HL-60 (cell line): ENCODE results near the gene CSGALNACT2.

ENCODE experiments used
- DNase-seq, 2 experiments: peaks; one replicate each; pipeline ENCODE4 v3.0.0-alpha.2; 2010 to 2020; ENCODE audit warnings: low read depth in 1 of 2, low spot score in 1 of 2
- H3K27ac ChIP-seq: fragments of 250-450 bp; sonication (Bioruptor Pico); replicated peaks from 2 replicates; pipeline ENCODE4 v1.5.1; 2020; ENCODE audit warnings: mild to moderate bottlenecking, moderate library complexity
- H3K27me3 ChIP-seq: fragments of 250-450 bp; sonication (Bioruptor Pico); 2 replicates; pipeline ENCODE4 v1.5.1; 2021; ENCODE audit warnings: mild to moderate bottlenecking, moderate library complexity; ENCODE audit not compliant: insufficient read depth, poor library complexity, severe bottlenecking
- H3K4me3 ChIP-seq: replicated peaks from 2 replicates; pipeline ENCODE4 v1.5.1; 2011; ENCODE audit warnings: mild to moderate bottlenecking, control low read depth, low read length; ENCODE audit not compliant: insufficient read depth
- GABPA ChIP-seq: IDR thresholded peaks from 2 replicates; pipeline ENCODE4 v1.6.1; 2012; ENCODE audit warnings: low read depth
- POLR2AphosphoS5 ChIP-seq: IDR thresholded peaks from 2 replicates; pipeline ENCODE4 v1.6.1; 2012; ENCODE audit warnings: low read depth
- SPI1 ChIP-seq: IDR thresholded peaks from 2 replicates; pipeline ENCODE4 v1.6.1; 2012; ENCODE audit warnings: low read depth, mild to moderate bottlenecking, borderline replicate concordance
- TF ChIP-seq, protein P1 (sequence below): IDR thresholded peaks from 2 replicates; pipeline ENCODE4 v1.6.1; 2012; ENCODE audit warnings: low read depth; ENCODE audit not compliant: insufficient replicate concordance
- TF ChIP-seq, protein P2 (sequence below): IDR thresholded peaks from one replicate; pipeline ENCODE4 v1.5.1; 2011; ENCODE audit warnings: low read length, control low read depth, inconsistent platforms; ENCODE audit not compliant: insufficient read depth

Gene CSGALNACT2

DNA sequence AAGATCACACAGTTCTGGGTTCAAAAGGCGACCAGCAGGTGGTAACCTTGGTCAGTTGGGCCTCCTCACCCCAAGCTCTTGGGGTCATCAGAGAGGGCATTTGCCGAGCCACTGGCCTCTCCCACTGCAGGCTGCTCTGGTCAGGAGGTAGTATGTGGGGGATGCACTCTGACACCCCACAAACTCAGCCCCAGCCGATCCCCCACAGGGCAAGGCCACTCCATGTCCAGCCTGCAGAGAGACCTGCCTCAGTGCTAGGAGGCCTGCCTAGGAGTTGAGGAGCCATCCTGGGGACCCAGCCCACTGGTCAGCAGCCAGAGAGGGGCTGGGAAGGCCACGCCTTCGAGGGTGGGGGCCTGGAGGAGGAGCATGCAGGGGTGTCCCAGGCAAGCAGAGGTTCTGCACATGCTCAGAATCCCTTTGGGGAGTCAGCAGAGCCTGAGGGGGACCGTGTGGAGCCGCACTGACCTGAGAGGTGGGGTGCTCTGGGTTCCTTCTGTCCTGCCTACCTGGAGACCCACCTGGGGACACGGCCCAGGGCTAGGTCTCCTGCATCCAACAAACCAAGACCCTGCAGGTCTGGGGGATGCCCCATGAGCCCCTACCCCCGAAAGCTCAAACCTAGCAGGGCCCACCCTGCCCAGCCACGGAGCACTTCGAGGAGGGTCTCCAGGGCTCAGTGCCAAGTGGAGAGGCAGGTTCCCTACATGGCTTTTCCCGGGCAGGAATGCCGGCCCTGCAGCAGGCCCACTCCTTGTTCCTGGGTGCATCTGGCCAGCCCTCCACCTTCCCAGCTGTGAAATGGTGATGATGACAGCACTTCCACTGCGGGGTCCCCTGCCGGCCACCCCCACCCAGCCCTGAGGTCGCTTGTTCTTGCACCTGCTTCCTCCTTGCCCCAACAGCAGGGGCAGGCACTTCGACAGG lies 70.2 kb downstream of the CSGALNACT2 start:
- no peak overlapping the region for H3K27ac ChIP-seq
- DNase-seq = no peak
- TF ChIP-seq GABPA = no peak
- H3K27me3 ChIP-seq = no peaks in the 10 kb centered on the region
- H3K4me3 ChIP-seq = no peak overlapping the region

DNA sequence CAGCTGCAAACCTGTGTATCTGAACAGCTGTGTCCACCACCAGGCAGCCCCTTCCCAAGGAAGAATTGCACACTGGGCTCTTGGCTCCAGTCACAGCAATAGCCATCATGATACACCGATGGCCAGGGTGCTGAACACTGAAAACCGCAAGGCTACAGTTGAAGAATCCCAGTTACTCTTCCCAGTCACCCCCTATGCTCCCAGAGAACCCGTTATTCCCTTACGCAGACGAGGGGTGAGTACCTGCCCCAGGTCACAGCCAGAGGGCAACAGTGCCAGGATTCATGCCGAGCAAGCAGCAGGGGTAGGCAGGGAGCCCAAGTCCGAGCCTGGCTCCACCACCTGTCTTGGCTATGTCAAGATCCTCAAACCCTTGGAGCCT lies 70.8 kb downstream of the CSGALNACT2 start:
- no peak overlapping the region for H3K4me3 ChIP-seq
- TF ChIP-seq, protein P1, sequence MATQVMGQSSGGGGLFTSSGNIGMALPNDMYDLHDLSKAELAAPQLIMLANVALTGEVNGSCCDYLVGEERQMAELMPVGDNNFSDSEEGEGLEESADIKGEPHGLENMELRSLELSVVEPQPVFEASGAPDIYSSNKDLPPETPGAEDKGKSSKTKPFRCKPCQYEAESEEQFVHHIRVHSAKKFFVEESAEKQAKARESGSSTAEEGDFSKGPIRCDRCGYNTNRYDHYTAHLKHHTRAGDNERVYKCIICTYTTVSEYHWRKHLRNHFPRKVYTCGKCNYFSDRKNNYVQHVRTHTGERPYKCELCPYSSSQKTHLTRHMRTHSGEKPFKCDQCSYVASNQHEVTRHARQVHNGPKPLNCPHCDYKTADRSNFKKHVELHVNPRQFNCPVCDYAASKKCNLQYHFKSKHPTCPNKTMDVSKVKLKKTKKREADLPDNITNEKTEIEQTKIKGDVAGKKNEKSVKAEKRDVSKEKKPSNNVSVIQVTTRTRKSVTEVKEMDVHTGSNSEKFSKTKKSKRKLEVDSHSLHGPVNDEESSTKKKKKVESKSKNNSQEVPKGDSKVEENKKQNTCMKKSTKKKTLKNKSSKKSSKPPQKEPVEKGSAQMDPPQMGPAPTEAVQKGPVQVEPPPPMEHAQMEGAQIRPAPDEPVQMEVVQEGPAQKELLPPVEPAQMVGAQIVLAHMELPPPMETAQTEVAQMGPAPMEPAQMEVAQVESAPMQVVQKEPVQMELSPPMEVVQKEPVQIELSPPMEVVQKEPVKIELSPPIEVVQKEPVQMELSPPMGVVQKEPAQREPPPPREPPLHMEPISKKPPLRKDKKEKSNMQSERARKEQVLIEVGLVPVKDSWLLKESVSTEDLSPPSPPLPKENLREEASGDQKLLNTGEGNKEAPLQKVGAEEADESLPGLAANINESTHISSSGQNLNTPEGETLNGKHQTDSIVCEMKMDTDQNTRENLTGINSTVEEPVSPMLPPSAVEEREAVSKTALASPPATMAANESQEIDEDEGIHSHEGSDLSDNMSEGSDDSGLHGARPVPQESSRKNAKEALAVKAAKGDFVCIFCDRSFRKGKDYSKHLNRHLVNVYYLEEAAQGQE = no peak
- no peak for TF ChIP-seq POLR2AphosphoS5
- no peak for TF ChIP-seq SPI1
- no peak for TF ChIP-seq GABPA
- TF ChIP-seq, protein P2, sequence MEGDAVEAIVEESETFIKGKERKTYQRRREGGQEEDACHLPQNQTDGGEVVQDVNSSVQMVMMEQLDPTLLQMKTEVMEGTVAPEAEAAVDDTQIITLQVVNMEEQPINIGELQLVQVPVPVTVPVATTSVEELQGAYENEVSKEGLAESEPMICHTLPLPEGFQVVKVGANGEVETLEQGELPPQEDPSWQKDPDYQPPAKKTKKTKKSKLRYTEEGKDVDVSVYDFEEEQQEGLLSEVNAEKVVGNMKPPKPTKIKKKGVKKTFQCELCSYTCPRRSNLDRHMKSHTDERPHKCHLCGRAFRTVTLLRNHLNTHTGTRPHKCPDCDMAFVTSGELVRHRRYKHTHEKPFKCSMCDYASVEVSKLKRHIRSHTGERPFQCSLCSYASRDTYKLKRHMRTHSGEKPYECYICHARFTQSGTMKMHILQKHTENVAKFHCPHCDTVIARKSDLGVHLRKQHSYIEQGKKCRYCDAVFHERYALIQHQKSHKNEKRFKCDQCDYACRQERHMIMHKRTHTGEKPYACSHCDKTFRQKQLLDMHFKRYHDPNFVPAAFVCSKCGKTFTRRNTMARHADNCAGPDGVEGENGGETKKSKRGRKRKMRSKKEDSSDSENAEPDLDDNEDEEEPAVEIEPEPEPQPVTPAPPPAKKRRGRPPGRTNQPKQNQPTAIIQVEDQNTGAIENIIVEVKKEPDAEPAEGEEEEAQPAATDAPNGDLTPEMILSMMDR = no peak
- H3K27me3 ChIP-seq = no peaks in the 10 kb centered on the region
- H3K27ac ChIP-seq = no peak overlapping the region
- no peak for DNase-seq

DNA sequence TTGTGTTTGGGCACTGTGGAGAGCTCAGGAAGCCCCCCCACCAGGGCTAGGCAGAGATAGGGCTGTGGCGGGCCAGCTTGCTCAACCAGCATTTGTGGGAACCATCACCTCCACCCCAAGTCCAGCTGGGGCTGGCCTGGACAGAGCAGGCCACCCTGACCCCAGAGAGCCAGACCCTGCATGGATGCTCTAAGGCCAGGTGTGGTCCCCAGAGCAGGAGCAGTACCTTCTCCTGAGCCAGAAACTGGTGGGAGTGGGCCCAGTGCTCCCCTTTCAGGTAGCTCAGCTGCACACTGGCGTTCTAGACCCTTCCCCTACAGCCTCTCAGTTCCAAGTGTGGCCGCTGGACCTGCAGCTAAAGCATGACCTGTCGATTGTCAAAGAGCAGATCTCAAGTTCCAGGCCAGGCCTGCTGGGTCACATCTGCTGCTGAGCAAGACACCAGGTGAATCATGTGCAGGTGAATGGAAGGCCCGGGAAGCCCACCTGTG lies 71.5 kb downstream of the CSGALNACT2 start:
- H3K27ac ChIP-seq = no peak overlapping the region
- TF ChIP-seq, protein P2 = no peak
- TF ChIP-seq POLR2AphosphoS5 (no peak), GABPA (no peak), SPI1 (no peak)
- TF ChIP-seq, protein P1 = no peak
- H3K4me3 ChIP-seq = no peak overlapping the region
- H3K27me3 ChIP-seq = no peaks in the 10 kb centered on the region
- DNase-seq = no peak

DNA sequence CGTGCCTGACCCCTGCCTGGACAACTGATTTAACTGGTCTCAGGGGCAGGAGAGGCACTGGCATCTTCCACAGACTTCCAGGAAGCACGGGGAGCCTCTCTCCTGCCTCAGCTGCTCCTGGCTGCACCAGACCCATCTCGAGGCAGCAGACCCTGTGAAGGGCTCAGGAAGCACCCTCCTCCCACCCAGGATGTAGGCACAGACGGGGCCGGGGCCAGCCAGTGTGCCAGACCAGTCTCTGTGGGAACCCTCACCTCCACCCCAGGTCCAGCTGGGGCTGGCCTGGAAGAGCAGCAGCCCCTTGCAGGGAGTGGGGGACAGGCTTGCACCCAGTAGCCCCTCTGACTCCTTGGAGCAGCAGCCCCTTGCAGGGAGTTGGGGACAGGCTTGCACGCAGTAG lies 72.3 kb downstream of the CSGALNACT2 start:
- DNase-seq = no peak
- Histone ChIP-seq H3K27ac (no peak overlapping the region), H3K27me3 (no peaks in the 10 kb centered on the region), H3K4me3 (no peak overlapping the region)
- TF ChIP-seq, protein P1 = no peak
- TF ChIP-seq, protein P2 = no peak
- TF ChIP-seq POLR2AphosphoS5 (no peak), SPI1 (no peak), GABPA (no peak)
